MM.1S (cell line): ENCODE measurements around the gene KCNQ5.

Source experiments
- DNase-seq: peaks from one replicate; pipeline ENCODE4 v3.0.0-alpha.2; 2015
- H2AFZ ChIP-seq: fragments of 300-600 bp; sonication (generic); 2 replicates; pipeline ENCODE4 v1.6.0; 2016; ENCODE audit warnings: antibody characterized with exemption, low read length
- H3F3A ChIP-seq: fragments of 300-600 bp; sonication (generic); 2 replicates; pipeline ENCODE4 v1.6.1; 2016; ENCODE audit warnings: mild to moderate bottlenecking, antibody characterized with exemption, low read length, moderate library complexity, mixed read lengths; ENCODE audit not compliant: insufficient read depth
- H3K27ac ChIP-seq: fragments of 300-600 bp; sonication (generic); 2 replicates; pipeline ENCODE4 v1.5.1; 2016; ENCODE audit warnings: mild to moderate bottlenecking, low read length
- H3K27me3 ChIP-seq: fragments of 300-600 bp; sonication (generic); replicated peaks from 2 replicates; pipeline ENCODE4 v1.6.0; 2016; ENCODE audit warnings: low read length; ENCODE audit not compliant: insufficient read depth
- H3K36me3 ChIP-seq: fragments of 300-600 bp; sonication (generic); replicated peaks from 2 replicates; pipeline ENCODE4 v1.6.1; 2016; ENCODE audit warnings: mild to moderate bottlenecking, low read length, mixed read lengths; ENCODE audit not compliant: insufficient read depth
- H3K4me1 ChIP-seq: fragments of 300-600 bp; sonication (generic); 2 replicates; pipeline ENCODE4 v1.6.1; 2016; ENCODE audit warnings: low read length, mixed read lengths
- H3K4me2 ChIP-seq: fragments of 300-600 bp; sonication (generic); 2 replicates; pipeline ENCODE4 v1.6.0; 2016; ENCODE audit warnings: low read depth, low read length
- H3K4me3 ChIP-seq: fragments of 300-600 bp; sonication (generic); 2 replicates; pipeline ENCODE4 v1.5.1; 2016; ENCODE audit warnings: low read length, mixed read lengths
- H3K79me2 ChIP-seq: fragments of 300-600 bp; sonication (generic); 2 replicates; pipeline ENCODE4 v1.6.1; 2016; ENCODE audit warnings: mixed run types, low read length, mixed read lengths
- H3K9ac ChIP-seq: fragments of 300-600 bp; sonication (generic); 2 replicates; pipeline ENCODE4 v1.6.1; 2016; ENCODE audit warnings: low read length, mixed read lengths
- H3K9me2 ChIP-seq: fragments of 300-600 bp; sonication (generic); replicated peaks from 2 replicates; pipeline ENCODE4 v1.6.1; 2016; ENCODE audit warnings: mild to moderate bottlenecking, low read length, mixed read lengths; ENCODE audit not compliant: insufficient read depth
- H3K9me3 ChIP-seq: fragments of 300-600 bp; sonication (generic); replicated peaks from 2 replicates; pipeline ENCODE4 v1.6.1; 2016; ENCODE audit warnings: mild to moderate bottlenecking, low read length, mixed read lengths; ENCODE audit not compliant: insufficient read depth
- H4K20me1 ChIP-seq: fragments of 300-600 bp; sonication (generic); 2 replicates; pipeline ENCODE4 v1.6.1; 2016; ENCODE audit warnings: mild to moderate bottlenecking, low read length, moderate library complexity, mixed read lengths; ENCODE audit not compliant: insufficient read depth
- CTCF ChIP-seq: fragments of 300-600 bp; sonication (generic); IDR thresholded peaks from 2 replicates; pipeline ENCODE4 v1.5.1; 2016; ENCODE audit warnings: antibody characterized with exemption, low read length, mixed read lengths
- EZH2 ChIP-seq: fragments of 300-600 bp; sonication (generic); optimal IDR thresholded peaks from 2 replicates; pipeline ENCODE3; 2017; ENCODE audit warnings: low read depth, mild to moderate bottlenecking, antibody characterized with exemption, low read length, mixed read lengths
- EZH2phosphoT487 ChIP-seq: fragments of 300-600 bp; sonication (generic); IDR thresholded peaks from 2 replicates; pipeline ENCODE4 v1.6.1; 2018; ENCODE audit warnings: antibody characterized with exemption, low read length

KCNQ5 gene

GRCh38 chr6:72720464-72720863, 98.6 kb downstream of the KCNQ5 start:
- no peaks in the 10 kb centered on the region for H3K4me1 ChIP-seq
- no peak overlapping the region for H3K27ac ChIP-seq
- H4K20me1 ChIP-seq, result no peaks in the 10 kb centered on the region
- no peak overlapping the region for H3K9ac ChIP-seq
- TF ChIP-seq EZH2, result no peak
- TF ChIP-seq CTCF, result no peak
- TF ChIP-seq EZH2phosphoT487, result no peak
- no peak for DNase-seq
- H3K79me2 ChIP-seq, result 0 out of 2 replicates have a peak, but pooled peaks cover 4% of the 10 kb centered on the region
- no peaks in the 10 kb centered on the region for H3K9me3 ChIP-seq
- H3F3A ChIP-seq, result no peaks in the 10 kb centered on the region
- H3K4me3 ChIP-seq, result no peak overlapping the region
- H3K36me3 ChIP-seq, result no peaks in the 10 kb centered on the region
- no peak overlapping the region for H3K4me2 ChIP-seq
- no peaks in the 10 kb centered on the region for H3K27me3 ChIP-seq
- no peaks in the 10 kb centered on the region for H3K9me2 ChIP-seq
- H2AFZ ChIP-seq, result no peak overlapping the region

- H3K9me3 ChIP-seq, result no peaks in the 10 kb centered on the region
- H3K9me2 ChIP-seq, result no peaks in the 10 kb centered on the region
- H4K20me1 ChIP-seq, result no peaks in the 10 kb centered on the region
- 0 out of 2 replicates have a peak, but pooled peaks cover 4% of the 10 kb centered on the region for H3K79me2 ChIP-seq
- no peaks in the 10 kb centered on the region for H3K4me1 ChIP-seq
- DNase-seq, result no peak
- no peak overlapping the region for H3K4me2 ChIP-seq
- no peak for TF ChIP-seq EZH2phosphoT487
- H3K27ac ChIP-seq, result no peak overlapping the region
- H3K9ac ChIP-seq, result no peak overlapping the region
- H3K4me3 ChIP-seq, result no peak overlapping the region
- no peak overlapping the region for H2AFZ ChIP-seq
- no peaks in the 10 kb centered on the region for H3K27me3 ChIP-seq
- H3F3A ChIP-seq, result no peaks in the 10 kb centered on the region
- no peaks in the 10 kb centered on the region for H3K36me3 ChIP-seq
Observed at GRCh38 chr6:72721346-72721745, 99.5 kb downstream of the KCNQ5 start.

GRCh38 chr6:72724545-72724944, 102.7 kb downstream of the KCNQ5 start:
- Histone ChIP-seq H3K4me1 (no peaks in the 10 kb centered on the region), H3K9ac (no peak overlapping the region), H3K79me2 (0 out of 2 replicates have a peak, but pooled peaks cover 4% of the 10 kb centered on the region), H3K9me2 (no peaks in the 10 kb centered on the region), H3K36me3 (no peaks in the 10 kb centered on the region), H3K4me3 (no peak overlapping the region), H4K20me1 (no peaks in the 10 kb centered on the region), H2AFZ (no peak overlapping the region), H3K27me3 (no peaks in the 10 kb centered on the region), H3K9me3 (no peaks in the 10 kb centered on the region), H3K4me2 (no peak overlapping the region), H3K27ac (no peak overlapping the region), H3F3A (no peaks in the 10 kb centered on the region)
- TF ChIP-seq EZH2phosphoT487, result no peak
- no peak for DNase-seq

- no peak for DNase-seq
- Histone ChIP-seq H3F3A (no peaks in the 10 kb centered on the region), H2AFZ (no peak overlapping the region), H3K4me1 (0 out of 2 replicates have a peak, but pooled peaks cover 6% of the 10 kb centered on the region), H3K4me3 (no peak overlapping the region), H3K79me2 (0 out of 2 replicates have a peak, but pooled peaks cover 10% of the 10 kb centered on the region), H3K27me3 (no peaks in the 10 kb centered on the region), H3K9ac (no peak overlapping the region), H3K27ac (no peak overlapping the region), H3K4me2 (no peak overlapping the region), H3K9me3 (no peaks in the 10 kb centered on the region), H4K20me1 (no peaks in the 10 kb centered on the region), H3K9me2 (no peaks in the 10 kb centered on the region), H3K36me3 (no peaks in the 10 kb centered on the region)
- no peak for TF ChIP-seq CTCF
- no peak for TF ChIP-seq EZH2
- no peak for TF ChIP-seq EZH2phosphoT487
Observed at GRCh38 chr6:72728706-72729343, 107.0 kb downstream of the KCNQ5 start.
